GM12865 (cell line): Measurements from ENCODE around the gene APOH.

Experiments used
- DNase-seq: peaks from one replicate; pipeline ENCODE4 v3.0.0; 2010; ENCODE audit warnings: low read depth
- H3K4me3 ChIP-seq: 2 replicates; pipeline ENCODE4 v1.5.1; 2011; ENCODE audit warnings: mild to moderate bottlenecking, low read depth, low read length, control low read depth
- TF ChIP-seq, protein P1 (sequence below): IDR thresholded peaks from 2 replicates; pipeline ENCODE4 v1.5.1; 2011; ENCODE audit warnings: low read length, control low read depth, low read depth, inconsistent platforms; ENCODE audit not compliant: insufficient read depth; ENCODE audit errors: missing control alignments

The APOH gene

DNA sequence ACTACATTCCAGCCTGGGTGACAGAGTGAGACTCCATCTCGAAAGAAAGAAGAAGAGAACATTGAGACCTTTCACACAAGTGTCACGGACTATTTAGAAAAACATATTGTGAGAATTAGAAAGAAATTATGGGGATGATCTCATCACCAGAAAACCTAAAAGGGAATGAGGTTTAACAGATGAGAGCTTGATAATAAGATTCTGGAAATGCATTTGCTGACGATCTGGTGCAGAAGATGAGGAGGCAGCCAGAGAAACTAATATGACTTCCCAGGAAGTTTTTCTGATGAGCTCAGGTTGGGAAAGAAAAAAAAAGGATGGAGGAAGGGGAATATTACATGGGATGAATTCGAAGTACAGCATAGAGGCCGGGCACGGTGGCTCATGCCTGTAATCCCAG lies 10.8 kb upstream of the APOH start:
- no peak for DNase-seq
- no peak overlapping the region for H3K4me3 ChIP-seq
- TF ChIP-seq, protein P1, sequence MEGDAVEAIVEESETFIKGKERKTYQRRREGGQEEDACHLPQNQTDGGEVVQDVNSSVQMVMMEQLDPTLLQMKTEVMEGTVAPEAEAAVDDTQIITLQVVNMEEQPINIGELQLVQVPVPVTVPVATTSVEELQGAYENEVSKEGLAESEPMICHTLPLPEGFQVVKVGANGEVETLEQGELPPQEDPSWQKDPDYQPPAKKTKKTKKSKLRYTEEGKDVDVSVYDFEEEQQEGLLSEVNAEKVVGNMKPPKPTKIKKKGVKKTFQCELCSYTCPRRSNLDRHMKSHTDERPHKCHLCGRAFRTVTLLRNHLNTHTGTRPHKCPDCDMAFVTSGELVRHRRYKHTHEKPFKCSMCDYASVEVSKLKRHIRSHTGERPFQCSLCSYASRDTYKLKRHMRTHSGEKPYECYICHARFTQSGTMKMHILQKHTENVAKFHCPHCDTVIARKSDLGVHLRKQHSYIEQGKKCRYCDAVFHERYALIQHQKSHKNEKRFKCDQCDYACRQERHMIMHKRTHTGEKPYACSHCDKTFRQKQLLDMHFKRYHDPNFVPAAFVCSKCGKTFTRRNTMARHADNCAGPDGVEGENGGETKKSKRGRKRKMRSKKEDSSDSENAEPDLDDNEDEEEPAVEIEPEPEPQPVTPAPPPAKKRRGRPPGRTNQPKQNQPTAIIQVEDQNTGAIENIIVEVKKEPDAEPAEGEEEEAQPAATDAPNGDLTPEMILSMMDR, result no peak

DNA sequence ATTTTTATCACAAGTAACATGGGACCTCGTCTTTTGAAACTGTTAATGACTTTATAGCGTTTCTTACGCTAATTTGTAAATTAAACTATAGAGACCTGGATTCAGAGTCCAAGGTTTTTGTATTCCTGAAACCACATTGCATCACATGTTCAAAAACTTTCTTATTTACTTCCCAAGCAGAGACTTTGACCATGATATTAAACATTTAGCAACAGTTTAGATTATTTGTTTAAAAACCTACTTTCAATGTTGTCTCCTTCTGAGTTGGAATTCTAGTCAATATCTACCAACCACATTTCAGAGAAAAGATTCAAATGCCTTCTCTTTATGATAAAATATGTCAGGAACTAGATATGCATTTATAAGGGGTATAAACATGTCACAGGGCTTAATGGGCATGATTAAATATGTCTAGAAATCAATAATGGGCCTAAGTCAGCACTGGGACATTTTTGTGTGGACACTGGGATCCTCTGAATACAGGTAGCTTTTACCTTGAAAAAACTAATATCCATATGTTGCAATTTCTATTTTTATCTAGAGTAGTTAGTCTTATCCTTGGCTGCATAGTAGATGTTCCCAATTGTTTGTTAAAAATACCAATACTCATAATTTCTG lies 6.3 kb upstream of the APOH start:
- no peak for DNase-seq
- H3K4me3 ChIP-seq, result no peak overlapping the region
- TF ChIP-seq, protein P1, result no peak

DNA sequence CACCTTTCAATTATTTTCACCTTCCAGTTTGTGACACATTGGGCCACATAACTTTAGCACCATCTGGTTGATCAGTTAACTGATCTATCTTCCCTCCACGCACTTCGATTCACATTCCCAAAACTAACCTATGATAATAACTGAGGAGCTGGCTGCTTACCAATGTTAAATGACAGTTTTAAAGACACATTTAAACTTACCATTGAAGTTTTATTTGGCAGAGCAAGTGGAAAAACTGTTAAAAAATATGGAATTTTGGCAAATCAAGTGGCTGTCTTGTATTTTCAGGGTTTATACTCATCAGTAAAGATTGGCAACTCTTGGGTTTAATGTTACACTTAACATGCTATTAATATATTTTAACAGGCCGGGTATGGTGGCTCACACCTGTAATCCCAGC lies 5.4 kb upstream of the APOH start:
- TF ChIP-seq, protein P1, result no peak
- DNase-seq, result no peak

DNA sequence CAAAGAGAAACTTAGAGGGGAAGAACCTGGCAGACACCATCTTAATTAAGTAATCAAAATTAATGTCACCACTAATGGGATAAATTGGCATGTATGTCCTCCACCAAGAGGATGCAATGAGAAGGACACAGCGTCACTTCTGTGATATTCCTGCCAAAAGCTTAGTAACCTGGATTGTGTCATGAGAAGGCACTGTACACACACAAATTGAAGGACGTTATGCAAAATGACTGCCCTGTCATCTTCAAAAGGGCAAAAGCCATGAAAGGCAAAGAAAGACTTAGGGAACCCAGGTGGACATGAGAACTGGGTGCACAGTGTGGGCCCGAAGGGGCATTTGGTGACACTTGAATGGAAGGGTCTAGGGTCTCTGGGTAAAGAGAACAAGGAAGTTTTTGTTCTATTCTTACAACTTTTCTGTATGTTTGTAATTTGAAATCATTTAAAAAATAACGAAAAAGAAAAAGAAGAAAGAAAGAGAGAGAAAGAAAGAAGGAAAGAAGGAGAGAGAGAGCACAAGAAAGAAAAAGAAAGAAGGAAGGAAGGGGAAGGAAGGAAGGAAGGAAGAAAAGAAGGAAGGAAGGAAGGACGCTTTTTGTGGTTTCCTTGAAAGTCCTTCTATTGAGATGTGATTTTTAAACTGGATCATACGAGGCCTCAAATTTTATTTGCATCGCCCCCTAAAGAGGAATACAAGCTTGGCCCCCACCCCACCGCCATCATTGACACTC lies 4.0 kb upstream of the APOH start:
- H3K4me3 ChIP-seq, result no peak overlapping the region
- no peak for DNase-seq
- TF ChIP-seq, protein P1, result no peak

More for the DNA sequence above, 5.4 kb upstream of the APOH start:
- H3K4me3 ChIP-seq, result no peak overlapping the region

DNA sequence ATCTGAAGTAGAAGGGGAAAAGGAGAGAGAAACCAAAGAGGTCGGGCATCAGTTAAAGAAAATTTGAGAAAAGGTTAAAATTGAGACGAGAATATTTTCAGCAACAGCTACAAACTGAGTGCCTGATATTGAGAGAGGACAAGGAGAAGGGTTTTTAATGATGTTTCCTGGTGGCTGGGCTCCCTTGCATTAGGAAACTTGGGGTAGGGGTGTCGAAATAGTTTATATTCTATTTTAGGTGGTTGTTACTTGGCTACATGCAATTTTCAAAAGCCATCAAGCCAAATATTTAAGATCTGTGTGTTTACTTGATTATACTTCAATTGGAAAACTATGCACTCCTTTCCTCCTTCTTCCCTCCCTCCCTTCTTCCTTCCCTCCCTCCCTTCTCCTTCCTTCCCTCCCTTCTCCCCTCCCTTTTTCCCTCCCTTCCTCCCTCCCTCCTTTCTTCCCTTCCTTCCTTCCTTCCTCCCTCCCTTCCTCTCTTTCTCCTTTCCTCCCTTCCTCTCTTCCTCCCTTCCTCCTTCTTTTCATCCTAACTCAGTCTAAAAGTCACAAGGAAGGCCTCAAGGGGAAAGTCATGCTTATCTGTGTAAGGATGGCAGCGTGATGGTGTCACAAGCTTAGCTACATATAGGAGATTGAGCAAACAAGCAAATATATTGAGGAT lies 1.8 kb upstream of the APOH start:
- TF ChIP-seq, protein P1, result no peak
- no peak for DNase-seq
- H3K4me3 ChIP-seq, result no peak overlapping the region

DNA sequence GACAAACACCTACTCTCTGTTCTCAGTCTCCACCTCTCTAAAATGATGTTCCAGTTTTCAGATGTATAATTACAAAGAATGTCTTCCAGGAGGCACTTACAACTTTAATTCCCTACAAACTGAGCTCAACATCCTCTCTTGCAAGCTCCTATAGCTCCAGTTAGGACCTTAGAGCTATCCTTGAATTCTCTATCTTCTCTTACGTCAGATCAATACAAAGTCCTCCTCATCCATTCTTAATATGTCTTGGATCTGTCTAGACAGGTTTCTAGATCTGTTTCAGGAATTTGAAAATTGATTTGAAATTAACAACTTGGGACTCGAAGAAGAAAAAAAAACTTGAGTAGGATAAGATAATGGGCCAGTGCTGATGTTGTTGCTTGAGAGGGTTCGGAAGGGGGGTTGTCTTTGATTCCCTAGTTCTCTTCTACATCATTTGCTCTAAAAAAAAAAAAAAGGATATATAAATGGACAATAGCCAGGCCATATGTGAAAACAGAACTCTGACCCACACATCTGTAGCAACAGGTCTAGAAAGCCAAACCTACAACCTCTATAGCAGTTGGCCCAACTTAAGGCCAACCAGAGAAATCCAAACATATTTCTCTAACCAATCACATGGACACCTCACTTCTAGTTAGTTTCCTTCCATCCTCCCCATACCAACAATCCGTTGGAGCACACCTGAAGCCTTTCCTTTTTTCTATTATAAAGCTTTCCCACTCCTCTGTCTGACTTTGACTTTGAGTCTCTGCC lies 746 bp upstream of the APOH start:
- DNase-seq, result no peak
- TF ChIP-seq, protein P1, result no peak
- H3K4me3 ChIP-seq, result no peak overlapping the region
